ENCODE results near the gene SKIL.

SKIL gene

DNA sequence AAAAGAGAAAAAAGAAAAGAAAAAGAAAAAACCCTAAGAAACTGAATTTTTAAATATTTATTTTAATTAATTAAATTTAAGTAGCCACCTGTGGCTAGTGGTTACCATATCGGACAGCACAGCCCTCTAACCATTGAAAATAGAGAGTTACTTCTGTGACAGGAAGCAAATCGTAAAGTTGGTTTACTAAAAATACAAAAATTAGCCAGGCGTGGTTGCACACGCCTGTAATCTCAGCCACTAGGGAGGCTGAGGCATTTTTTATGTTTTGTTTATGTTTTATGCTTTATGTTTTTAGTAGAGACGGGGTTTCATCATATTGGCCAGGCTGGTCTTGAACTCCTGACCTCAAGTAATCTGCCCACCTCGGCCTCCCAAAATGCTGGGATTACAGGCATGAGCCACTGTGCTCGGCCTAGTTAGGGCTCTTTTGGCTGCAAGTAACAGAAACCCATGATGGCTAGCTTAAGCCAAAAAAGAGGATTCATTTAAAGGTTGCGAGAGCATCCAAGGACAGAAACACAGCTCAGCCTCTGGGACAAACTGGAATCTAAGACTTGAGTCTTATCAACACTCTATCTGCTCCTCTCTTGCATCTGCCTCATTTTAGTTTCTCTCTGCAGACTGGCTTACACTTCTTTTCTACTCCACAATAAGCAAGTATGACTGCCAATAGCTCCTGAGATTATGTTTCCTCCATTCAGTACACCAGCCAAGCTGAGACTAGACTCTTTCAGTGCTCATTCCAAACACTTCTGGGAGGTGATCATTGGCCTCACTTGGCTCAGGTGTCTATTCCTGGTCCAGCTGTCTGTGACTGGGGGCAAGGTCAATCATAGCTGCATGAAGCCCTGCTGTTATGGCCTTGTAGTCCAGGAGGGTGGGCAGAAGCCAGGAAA lies 6.8 kb upstream of the SKIL start:
- DNase-seq (ENCODE audit: low read depth): no peak

DNA sequence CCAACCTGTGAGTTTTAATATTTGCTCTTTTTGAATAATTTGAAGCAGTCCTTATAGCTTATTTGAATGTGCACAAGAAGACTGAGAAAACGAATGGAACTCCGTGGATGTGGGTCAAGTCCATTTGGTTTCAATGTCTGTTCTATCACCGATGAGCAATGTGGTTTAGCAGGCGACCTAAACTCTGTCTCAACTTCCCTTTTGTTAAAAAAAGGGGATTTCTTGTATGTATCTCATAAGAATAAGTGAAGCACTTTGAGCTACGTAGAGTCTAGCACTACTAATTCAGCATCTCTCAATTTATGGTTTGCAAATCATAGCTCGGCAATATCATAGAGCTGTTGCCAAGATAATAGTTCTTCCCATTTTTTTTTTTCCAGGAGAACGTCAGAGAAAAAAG lies 4.6 kb upstream of the SKIL start:
- DNase-seq (ENCODE audit: low read depth): no peak

- DNase-seq (ENCODE audit: low read depth): no peak
These were observed 4.0 kb upstream of the SKIL start for GRCh38 chr3:170353485-170353884.

- DNase-seq (ENCODE audit: low read depth): no peak
These were observed 2.8 kb upstream of the SKIL start for GRCh38 chr3:170354760-170355159.

- DNase-seq (ENCODE audit: low read depth): no peak
These were observed 1.5 kb upstream of the SKIL start for GRCh38 chr3:170355738-170356595.

DNA sequence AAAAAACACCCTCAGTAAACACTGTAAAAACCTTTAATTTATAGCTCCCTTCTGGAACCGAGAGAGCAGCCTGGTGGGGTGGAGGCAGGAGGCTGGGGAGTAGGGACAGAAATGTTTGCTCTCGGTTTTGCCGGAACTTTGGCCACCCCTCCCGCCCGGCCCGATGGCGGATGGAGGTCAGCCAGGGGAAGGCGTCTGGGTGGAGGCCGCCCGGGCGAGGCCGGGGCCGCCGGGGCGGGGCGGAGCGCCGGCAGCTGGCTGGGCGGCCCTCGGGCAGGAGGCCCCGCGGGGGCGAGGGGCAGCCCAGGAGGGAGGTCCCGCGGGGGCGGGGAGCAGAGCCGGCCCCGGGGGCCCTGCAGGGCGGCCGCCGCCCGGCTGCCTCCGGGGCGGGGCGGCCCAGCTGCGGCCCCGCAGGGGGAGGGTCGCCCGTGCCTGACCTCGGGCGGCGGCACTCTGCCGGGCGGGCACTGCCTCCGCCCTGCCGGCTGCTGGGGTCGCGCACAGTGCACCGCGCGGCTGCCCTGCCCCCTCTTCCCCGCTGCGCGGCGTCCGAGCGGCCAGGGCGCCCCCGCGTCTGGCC lies 829 bp upstream of the SKIL start:
- DNase-seq (ENCODE audit: low read depth): peak; percentile 19

GRCh38 chr3:170358042-170359010 lies 811 bp downstream of the SKIL start:
- peak; percentile 74 for DNase-seq (ENCODE audit: low read depth)

DNA sequence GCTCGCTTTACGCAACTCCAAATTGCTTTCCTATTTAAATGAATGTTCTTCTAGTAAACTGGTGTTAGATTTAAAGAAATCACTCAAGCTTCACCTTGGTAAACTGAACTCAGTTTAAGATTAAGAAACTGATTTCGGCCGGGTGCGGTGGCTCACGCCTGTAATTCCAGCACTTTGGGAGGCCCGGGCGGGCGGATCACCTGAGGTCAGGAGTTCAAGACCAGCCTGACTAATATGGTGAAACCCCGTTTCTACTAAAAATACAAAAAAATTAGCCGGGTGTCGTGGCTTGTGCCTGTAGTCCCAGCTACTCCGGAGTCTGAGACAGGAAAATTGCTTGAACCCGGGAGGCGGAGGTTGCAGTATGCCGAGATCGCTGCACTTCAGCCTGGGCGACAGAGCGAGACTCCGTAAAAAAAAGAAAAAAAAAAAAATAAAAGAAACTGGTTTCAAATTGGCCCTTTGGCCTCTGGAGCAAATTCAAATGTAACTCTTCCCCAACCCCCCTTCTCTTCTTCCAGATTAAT lies 1.7 kb downstream of the SKIL start:
- no peak for DNase-seq (ENCODE audit: low read depth)

- DNase-seq (ENCODE audit: low read depth): no peak
These were observed 3.0 kb downstream of the SKIL start for GRCh38 chr3:170360466-170360865.

DNA sequence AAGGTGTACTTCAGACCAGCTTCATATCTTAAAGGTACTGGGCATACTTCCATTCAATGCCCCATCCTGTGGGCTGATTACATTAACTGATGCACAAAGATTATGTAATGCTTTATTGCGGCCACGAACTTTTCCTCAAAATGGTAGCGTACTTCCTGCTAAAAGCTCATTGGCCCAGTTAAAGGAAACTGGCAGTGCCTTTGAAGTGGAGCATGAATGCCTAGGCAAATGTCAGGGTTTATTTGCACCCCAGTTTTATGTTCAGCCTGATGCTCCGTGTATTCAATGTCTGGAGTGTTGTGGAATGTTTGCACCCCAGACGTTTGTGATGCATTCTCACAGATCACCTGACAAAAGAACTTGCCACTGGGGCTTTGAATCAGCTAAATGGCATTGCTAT lies 3.4 kb downstream of the SKIL start:
- DNase-seq (ENCODE audit: low read depth): no peak

- DNase-seq (ENCODE audit: low read depth): no peak
These were observed 4.2 kb downstream of the SKIL start for GRCh38 chr3:170361711-170362110.

DNA sequence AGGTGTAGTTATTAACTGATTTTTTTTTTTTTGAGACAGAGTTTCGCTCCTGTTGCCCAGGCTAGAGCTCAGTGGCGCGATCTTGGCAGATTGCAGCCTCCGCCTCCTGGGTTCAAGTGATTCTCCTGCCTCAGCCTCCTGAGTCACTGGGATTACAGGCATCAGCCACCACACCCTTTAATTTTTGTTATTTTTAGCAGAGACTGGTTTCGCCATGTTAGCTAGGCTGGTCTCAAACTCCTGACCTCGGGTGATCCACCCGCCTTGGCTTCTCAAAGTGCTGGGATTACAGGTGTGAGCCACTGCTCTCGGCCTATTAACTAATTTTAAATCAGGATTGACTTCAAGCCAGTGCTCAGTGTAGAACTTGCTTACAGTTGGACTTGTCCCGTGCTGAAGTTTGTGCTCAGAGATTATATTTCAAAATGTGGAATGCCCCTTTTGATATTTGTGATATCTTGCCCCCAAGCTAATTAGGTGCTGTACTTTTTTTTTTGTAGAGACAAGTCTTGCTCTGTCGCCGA lies 6.0 kb downstream of the SKIL start:
- no peak for DNase-seq (ENCODE audit: low read depth)

DNA sequence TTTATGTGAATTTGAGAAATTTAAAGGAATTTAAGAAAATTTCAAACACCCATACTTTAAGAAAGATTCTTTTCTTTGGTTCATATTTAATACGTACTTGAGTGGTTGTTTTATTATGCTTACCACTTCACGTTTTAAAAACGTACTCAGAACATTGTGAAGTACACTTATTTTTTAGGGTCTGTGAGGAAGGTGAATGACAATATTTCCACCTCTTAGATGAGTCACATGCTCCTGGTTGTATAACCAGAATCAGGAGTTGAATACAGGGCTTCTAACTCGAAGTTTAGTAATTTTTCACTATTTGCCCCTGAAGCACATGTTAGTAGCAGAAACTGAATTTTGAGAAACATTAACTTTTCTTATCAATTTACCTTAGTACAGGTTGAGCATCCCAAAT lies 7.5 kb downstream of the SKIL start:
- no peak for DNase-seq (ENCODE audit: low read depth)

- no peak for DNase-seq (ENCODE audit: low read depth)
These were observed 10.3 kb downstream of the SKIL start for GRCh38 chr3:170367797-170368196.

DNA sequence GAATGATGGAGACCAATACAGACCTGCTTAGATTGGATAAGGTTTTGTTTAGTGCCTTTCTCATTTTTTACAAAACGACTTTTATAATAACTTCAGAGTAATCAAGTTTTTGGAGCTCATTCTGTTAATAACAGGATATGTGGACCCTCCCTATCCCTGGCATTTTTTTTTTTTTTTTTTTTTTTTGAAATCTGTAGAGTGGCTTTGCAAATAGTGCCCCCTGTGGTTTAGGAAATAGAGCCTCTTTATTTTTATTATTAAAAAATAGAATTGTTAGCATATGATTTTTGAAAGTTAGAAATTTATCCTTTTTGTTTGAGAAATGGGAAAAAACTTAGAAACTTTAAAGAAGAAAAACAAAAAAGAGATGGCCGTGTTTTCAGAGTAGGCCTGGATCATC lies 11.4 kb downstream of the SKIL start:
- DNase-seq (ENCODE audit: low read depth): no peak

DNA sequence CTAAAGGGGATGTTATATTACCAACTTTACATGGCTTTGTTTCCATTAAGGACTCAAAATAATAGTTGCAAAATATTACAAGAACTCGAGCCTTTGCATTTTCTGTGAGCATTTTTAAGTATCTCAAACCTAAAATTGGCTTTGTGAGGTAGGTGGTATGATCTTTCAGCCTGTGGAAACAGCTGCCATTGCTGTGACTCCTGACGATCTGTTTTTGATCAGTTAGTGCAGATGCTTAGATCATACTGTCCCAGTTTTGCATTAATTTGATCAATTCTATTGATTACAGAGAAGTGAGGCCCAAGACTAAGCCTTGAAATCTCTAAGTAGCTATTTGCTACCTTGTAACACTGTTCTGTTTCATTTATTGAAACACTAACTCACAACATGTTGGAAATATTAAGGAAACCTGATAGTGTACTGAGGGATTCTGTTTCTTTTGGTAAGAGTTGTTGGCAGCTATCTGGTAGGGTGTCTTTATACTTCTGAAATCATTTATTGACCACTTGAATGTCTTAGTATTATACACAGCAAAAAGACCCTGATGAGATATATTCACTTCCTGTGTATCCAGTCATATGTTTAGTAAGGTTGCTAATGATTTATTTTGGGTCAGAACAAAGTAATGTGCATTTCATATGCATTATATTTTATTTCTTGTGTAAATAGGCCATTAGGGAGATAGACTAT lies 14.8 kb downstream of the SKIL start:
- no peak for DNase-seq (ENCODE audit: low read depth)

DNA sequence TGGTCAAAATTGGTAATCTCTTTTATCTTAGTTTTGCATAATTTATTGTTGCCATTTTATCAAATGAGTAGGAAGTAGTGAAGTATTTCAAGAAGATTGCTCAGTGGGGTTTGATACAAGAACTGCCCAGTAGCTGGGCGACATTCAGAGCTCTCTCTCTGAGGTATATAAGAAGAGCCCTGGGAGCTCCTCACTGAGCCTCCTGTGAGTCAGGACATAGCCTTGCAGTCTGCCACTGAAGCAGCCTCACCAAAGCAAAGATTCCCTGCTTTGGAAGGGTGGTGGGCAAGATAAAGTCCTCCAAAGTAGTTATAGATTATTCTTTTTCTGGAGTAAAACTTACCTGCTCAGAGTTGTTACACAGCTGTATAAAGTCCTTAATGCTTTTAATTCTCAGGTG lies 26.1 kb downstream of the SKIL start:
- no peak for DNase-seq (ENCODE audit: low read depth)

GRCh38 chr3:170386468-170386867 lies 29.0 kb downstream of the SKIL start:
- no peak for DNase-seq (ENCODE audit: low read depth)

DNA sequence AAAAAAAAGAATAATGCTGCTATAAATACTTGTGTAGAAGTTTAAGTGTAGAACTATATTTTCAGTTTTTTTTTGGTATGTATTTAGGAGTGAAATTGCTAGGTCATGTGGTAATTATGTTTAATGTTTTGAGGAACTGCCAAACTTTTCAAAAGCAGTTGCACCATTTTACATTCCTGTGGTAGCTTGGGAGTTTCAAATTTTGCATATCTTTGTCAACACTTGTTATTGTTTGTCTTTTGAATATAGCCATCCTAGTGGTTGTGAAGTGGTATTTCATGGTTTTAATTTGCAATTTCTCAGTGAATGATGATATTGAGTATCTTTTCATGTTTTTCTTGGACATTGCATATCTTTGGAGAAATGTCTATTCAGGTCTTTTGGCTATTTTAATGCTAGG lies 30.4 kb downstream of the SKIL start:
- DNase-seq (ENCODE audit: low read depth): no peak

GRCh38 chr3:170391108-170391507 lies 33.6 kb downstream of the SKIL start:
- DNase-seq (ENCODE audit: low read depth): no peak

Data from T follicular helper cell (primary cell).